Loucy (cell line): ENCODE results near the gene MC2R.

Experiments used
- H2AFZ ChIP-seq: fragments of 200-600 bp; sonication (generic); 2 replicates; pipeline ENCODE4 v1.6.0; 2016; ENCODE audit warnings: antibody characterized with exemption, mild to moderate bottlenecking, low read length, moderate library complexity
- H3F3A ChIP-seq: fragments of 200-600 bp; 2 replicates; pipeline ENCODE4 v1.6.0; 2016; ENCODE audit warnings: antibody characterized with exemption, low read depth, mild to moderate bottlenecking
- H3K27me3 ChIP-seq: fragments of 200-600 bp; sonication (generic); 2 replicates; pipeline ENCODE4 v1.6.1; 2014; ENCODE audit warnings: low read length, mild to moderate bottlenecking; ENCODE audit not compliant: insufficient read depth, poor library complexity, severe bottlenecking
- H3K36me3 ChIP-seq: fragments of 200-600 bp; sonication (generic); 2 replicates; pipeline ENCODE4 v1.6.1; 2016; ENCODE audit warnings: low read length; ENCODE audit not compliant: insufficient read depth
- H3K4me1 ChIP-seq: fragments of 200-600 bp; sonication (generic); 2 replicates; pipeline ENCODE4 v1.5.1; 2014; ENCODE audit warnings: low read length, mild to moderate bottlenecking; ENCODE audit not compliant: insufficient read depth, poor library complexity, severe bottlenecking
- H3K4me2 ChIP-seq: fragments of 200-600 bp; sonication (generic); 2 replicates; pipeline ENCODE4 v1.6.0; 2014; ENCODE audit warnings: antibody characterized with exemption, low read length, low read depth, mild to moderate bottlenecking; ENCODE audit not compliant: poor library complexity, severe bottlenecking
- H3K4me3 ChIP-seq: fragments of 200-600 bp; sonication (generic); 2 replicates; pipeline ENCODE4 v1.5.1; 2014; ENCODE audit warnings: low read length, mild to moderate bottlenecking, mixed read lengths; ENCODE audit not compliant: poor library complexity, severe bottlenecking
- H3K79me2 ChIP-seq: fragments of 200-600 bp; sonication (generic); 2 replicates; pipeline ENCODE4 v1.6.1; 2014; ENCODE audit warnings: low read length; ENCODE audit not compliant: insufficient read depth
- H3K9ac ChIP-seq: fragments of 200-600 bp; sonication (generic); 2 replicates; pipeline ENCODE4 v1.6.0; 2014; ENCODE audit warnings: mild to moderate bottlenecking, low read depth, low read length, moderate library complexity; ENCODE audit not compliant: poor library complexity, severe bottlenecking
- H3K9me2 ChIP-seq: fragments of 200-600 bp; sonication (generic); replicated peaks from 2 replicates; pipeline ENCODE4 v1.6.1; 2016; ENCODE audit warnings: low read depth, low read length, mixed read lengths
- H3K9me3 ChIP-seq: fragments of 200-600 bp; sonication (generic); 2 replicates; pipeline ENCODE4 v1.6.1; 2014; ENCODE audit warnings: mild to moderate bottlenecking, antibody characterized with exemption, low read length, low read depth; ENCODE audit not compliant: insufficient read depth
- H4K20me1 ChIP-seq: fragments of 200-600 bp; sonication (generic); 2 replicates; pipeline ENCODE4 v1.6.0; 2014; ENCODE audit warnings: antibody characterized with exemption, low read length, mild to moderate bottlenecking; ENCODE audit not compliant: insufficient read depth, poor library complexity, severe bottlenecking
- EZH2phosphoT487 ChIP-seq: fragments of 200-600 bp; IDR thresholded peaks from 2 replicates; pipeline ENCODE4 v1.6.1; 2018; ENCODE audit warnings: antibody characterized with exemption, mild to moderate bottlenecking, moderate library complexity, borderline replicate concordance
- TF ChIP-seq, protein P1 (sequence below): fragments of 200-600 bp; sonication (generic); conservative IDR thresholded peaks from 2 replicates; pipeline ENCODE4 v1.5.1; 2014; ENCODE audit warnings: mild to moderate bottlenecking, antibody characterized with exemption, low read length

Gene MC2R

GRCh38 chr18:13913205-13913604, 2.1 kb downstream of the MC2R start:
- no peaks in the 10 kb centered on the region for H3K9me2 ChIP-seq
- H3K79me2 ChIP-seq = no peaks in the 10 kb centered on the region
- H3K9ac ChIP-seq = no peak overlapping the region
- H3K36me3 ChIP-seq = no peaks in the 10 kb centered on the region
- no peak overlapping the region for H3K4me2 ChIP-seq
- H3K27me3 ChIP-seq = no peaks in the 10 kb centered on the region
- H3K4me3 ChIP-seq = no peak overlapping the region
- H3K9me3 ChIP-seq = no peaks in the 10 kb centered on the region
- no peaks in the 10 kb centered on the region for H4K20me1 ChIP-seq
- no peaks in the 10 kb centered on the region for H3K4me1 ChIP-seq
- no peaks in the 10 kb centered on the region for H3F3A ChIP-seq
- TF ChIP-seq EZH2phosphoT487 = no peak
- TF ChIP-seq, protein P1, sequence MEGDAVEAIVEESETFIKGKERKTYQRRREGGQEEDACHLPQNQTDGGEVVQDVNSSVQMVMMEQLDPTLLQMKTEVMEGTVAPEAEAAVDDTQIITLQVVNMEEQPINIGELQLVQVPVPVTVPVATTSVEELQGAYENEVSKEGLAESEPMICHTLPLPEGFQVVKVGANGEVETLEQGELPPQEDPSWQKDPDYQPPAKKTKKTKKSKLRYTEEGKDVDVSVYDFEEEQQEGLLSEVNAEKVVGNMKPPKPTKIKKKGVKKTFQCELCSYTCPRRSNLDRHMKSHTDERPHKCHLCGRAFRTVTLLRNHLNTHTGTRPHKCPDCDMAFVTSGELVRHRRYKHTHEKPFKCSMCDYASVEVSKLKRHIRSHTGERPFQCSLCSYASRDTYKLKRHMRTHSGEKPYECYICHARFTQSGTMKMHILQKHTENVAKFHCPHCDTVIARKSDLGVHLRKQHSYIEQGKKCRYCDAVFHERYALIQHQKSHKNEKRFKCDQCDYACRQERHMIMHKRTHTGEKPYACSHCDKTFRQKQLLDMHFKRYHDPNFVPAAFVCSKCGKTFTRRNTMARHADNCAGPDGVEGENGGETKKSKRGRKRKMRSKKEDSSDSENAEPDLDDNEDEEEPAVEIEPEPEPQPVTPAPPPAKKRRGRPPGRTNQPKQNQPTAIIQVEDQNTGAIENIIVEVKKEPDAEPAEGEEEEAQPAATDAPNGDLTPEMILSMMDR = no peak
- no peak overlapping the region for H2AFZ ChIP-seq

DNA sequence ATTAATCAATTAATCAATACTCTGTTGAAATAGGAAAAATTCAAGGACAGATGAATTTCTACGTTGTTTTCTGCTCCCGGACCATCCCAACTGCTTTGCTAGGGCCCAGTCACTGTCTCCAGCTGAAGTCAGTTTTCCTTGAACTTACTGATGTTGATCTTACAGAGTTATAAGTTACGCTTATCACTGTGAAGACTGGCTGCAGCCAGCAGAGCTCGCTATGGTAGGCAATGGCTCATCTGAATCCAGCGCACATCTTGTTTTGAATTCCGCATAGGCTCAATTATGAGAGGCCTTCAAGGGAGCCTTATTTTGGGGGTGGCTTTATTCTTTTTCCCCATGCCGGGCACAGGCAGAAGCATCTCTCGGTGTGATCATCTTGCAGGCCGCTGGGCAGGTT, 2.7 kb downstream of the MC2R start:
- Histone ChIP-seq H2AFZ (no peak overlapping the region), H3K4me2 (no peak overlapping the region), H3K27me3 (no peaks in the 10 kb centered on the region), H3K4me1 (no peaks in the 10 kb centered on the region), H3F3A (no peaks in the 10 kb centered on the region), H3K4me3 (no peak overlapping the region), H3K9me2 (no peaks in the 10 kb centered on the region), H3K36me3 (no peaks in the 10 kb centered on the region), H3K9ac (no peak overlapping the region), H3K79me2 (no peaks in the 10 kb centered on the region), H3K9me3 (no peaks in the 10 kb centered on the region), H4K20me1 (no peaks in the 10 kb centered on the region)
- TF ChIP-seq, protein P1 = no peak
- TF ChIP-seq EZH2phosphoT487 = no peak

DNA sequence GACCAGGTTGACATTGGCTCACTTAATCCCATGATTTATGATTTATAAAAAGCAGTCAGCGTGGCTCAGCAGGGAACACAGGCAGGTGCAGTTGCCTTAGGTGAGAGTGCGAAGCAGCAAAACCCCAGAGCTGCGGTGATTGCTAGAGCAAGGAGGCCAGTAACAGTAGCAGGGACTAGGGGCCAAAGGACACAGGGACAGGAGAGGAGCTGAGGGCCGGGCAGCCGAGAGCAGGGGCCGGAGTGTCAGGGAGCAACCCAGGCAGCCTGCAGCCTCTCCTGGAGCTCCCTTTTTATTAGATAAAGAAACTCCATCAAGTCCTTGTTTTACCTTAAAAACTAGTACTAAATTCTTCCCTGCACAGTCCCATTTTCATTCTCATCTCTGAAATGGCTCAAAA, 4.3 kb downstream of the MC2R start:
- no peaks in the 10 kb centered on the region for H3K4me1 ChIP-seq
- no peaks in the 10 kb centered on the region for H3K9me3 ChIP-seq
- H3K9ac ChIP-seq = no peak overlapping the region
- H3K79me2 ChIP-seq = no peaks in the 10 kb centered on the region
- no peak overlapping the region for H3K4me3 ChIP-seq
- H3K9me2 ChIP-seq = no peaks in the 10 kb centered on the region
- H3F3A ChIP-seq = no peaks in the 10 kb centered on the region
- H4K20me1 ChIP-seq = no peaks in the 10 kb centered on the region
- no peak overlapping the region for H2AFZ ChIP-seq
- H3K4me2 ChIP-seq = no peak overlapping the region
- H3K27me3 ChIP-seq = no peaks in the 10 kb centered on the region
- TF ChIP-seq, protein P1 = no peak
- TF ChIP-seq EZH2phosphoT487 = no peak
- H3K36me3 ChIP-seq = no peaks in the 10 kb centered on the region
